Chondrocyte (in vitro differentiated cells): Measurements from ENCODE around the gene RBM20. TPM values are rescaled to one million over a fixed set of nuclear protein-coding genes. Genes with fewer than 3 reads are reported as not detected.

Source experiments
- DNase-seq: peaks from one replicate; pipeline ENCODE4 v3.0.0; 2021; ENCODE audit warnings: mixed read lengths, low spot score
- H3K27ac Mint-ChIP-seq: one replicate; pipeline ENCODE4 v1.8.0; 2021; ENCODE audit warnings: mild to moderate bottlenecking, moderate library complexity, mixed read lengths; ENCODE audit not compliant: unreplicated experiment
- H3K27me3 Mint-ChIP-seq: 2 replicates; pipeline ENCODE4 v1.8.0; 2021; ENCODE audit warnings: low read depth, mixed read lengths
- H3K36me3 Mint-ChIP-seq: 2 replicates; pipeline ENCODE4 v1.8.0; 2021; ENCODE audit warnings: low read depth, mixed read lengths
- H3K4me1 Mint-ChIP-seq: 2 replicates; pipeline ENCODE4 v1.8.0; 2021; ENCODE audit warnings: low read depth, mild to moderate bottlenecking, mixed read lengths
- H3K4me3 Mint-ChIP-seq: one replicate; pipeline ENCODE4 v1.8.0; 2021; ENCODE audit warnings: mild to moderate bottlenecking, moderate library complexity, mixed read lengths; ENCODE audit not compliant: unreplicated experiment
- H3K9me3 Mint-ChIP-seq: 2 replicates; pipeline ENCODE4 v1.8.0; 2021; ENCODE audit warnings: low read depth, mixed read lengths
- total RNA-seq: library from RNA; stranded (reverse); gene quantifications from 3 replicates; pipeline ENCODE4 v1.2.1, GENCODE V29; 2021
- TF ChIP-seq, protein P1 (sequence below): fragments of 200-600 bp; sonication (generic); IDR thresholded peaks from 2 replicates; pipeline ENCODE4 v1.5.0; 2021; ENCODE audit warnings: antibody characterized with exemption, mild to moderate bottlenecking, moderate library complexity

The RBM20 gene
- total RNA-seq, 1 donor from 2014 or later, result 3.6 TPM

DNA sequence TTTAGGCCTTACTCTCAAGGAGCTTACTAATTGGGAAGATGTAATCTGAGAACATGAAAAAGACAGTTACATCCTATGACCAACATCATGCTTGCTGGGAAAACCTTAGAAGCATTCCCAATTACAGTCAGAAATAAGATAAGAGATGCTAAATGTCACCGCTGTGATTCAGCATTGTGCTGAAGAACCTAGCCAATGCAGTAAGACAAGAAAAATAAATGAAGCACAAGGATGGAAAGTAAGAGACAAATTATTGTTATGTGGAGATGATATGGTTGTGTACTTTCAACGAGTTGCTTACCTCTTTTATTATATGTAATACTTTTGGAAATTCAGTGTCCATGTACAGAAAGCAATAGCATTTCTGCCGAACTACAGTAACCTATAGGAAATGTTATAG, 104.8 kb downstream of the RBM20 start:
- Mint-ChIP-seq H3K4me3 (no peak overlapping the region), H3K9me3 (peaks cover 11% of the 10 kb centered on the region), H3K36me3 (peaks cover 3% of the 10 kb centered on the region), H3K27me3 (no peaks in the 10 kb centered on the region), H3K27ac (peak overlapping the region; percentile 82), H3K4me1 (peaks cover 32% of the 10 kb centered on the region)
- TF ChIP-seq, protein P1, sequence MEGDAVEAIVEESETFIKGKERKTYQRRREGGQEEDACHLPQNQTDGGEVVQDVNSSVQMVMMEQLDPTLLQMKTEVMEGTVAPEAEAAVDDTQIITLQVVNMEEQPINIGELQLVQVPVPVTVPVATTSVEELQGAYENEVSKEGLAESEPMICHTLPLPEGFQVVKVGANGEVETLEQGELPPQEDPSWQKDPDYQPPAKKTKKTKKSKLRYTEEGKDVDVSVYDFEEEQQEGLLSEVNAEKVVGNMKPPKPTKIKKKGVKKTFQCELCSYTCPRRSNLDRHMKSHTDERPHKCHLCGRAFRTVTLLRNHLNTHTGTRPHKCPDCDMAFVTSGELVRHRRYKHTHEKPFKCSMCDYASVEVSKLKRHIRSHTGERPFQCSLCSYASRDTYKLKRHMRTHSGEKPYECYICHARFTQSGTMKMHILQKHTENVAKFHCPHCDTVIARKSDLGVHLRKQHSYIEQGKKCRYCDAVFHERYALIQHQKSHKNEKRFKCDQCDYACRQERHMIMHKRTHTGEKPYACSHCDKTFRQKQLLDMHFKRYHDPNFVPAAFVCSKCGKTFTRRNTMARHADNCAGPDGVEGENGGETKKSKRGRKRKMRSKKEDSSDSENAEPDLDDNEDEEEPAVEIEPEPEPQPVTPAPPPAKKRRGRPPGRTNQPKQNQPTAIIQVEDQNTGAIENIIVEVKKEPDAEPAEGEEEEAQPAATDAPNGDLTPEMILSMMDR, result no peak
- DNase-seq, result no peak

DNA sequence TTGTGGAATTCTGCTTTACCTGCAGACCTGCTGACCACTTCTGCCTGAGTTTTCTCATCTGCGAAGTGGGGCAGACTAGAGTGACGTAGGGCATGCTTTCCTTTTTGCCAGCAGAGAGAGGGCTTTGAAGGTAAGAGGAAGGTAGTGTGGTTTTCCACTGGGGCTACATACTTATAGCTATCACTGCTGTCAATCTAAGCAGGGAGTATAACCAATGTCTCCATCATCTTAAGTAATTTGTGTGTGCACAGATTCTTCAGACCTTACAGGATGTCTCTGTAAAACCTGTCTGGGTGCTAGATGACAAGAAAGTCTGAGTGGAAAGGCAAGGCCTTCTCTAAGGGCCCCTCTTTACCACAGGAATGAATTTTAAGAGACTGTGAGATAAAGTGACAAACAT, 106.8 kb downstream of the RBM20 start:
- TF ChIP-seq, protein P1, result no peak
- Mint-ChIP-seq H3K4me1 (peaks cover 32% of the 10 kb centered on the region), H3K9me3 (peaks cover 15% of the 10 kb centered on the region), H3K4me3 (no peak overlapping the region), H3K27ac (no peak overlapping the region), H3K36me3 (peaks cover 6% of the 10 kb centered on the region), H3K27me3 (no peaks in the 10 kb centered on the region)
- DNase-seq, result no peak

DNA sequence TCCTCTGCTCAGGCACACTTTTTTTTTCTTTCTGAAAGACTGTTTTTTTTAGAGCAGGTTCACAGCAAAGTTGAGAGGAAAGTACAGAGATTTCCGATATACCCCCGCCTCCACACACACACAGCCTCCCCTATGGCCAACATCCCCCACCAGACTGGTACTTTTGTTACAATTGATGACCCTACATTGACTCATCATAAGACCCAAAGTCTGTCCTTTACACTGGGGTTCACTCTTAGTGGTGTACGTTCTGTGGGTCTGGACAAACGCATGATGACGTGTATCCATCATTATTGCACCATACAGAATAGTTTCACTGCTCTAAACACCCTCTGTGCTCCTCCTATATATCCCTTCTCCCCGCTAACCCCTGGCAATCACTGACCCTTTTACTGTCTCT, 107.7 kb downstream of the RBM20 start:
- H3K4me1 Mint-ChIP-seq, result peaks cover 30% of the 10 kb centered on the region
- H3K27me3 Mint-ChIP-seq, result no peaks in the 10 kb centered on the region
- peaks cover 8% of the 10 kb centered on the region for H3K36me3 Mint-ChIP-seq
- TF ChIP-seq, protein P1, result no peak
- H3K9me3 Mint-ChIP-seq, result peaks cover 15% of the 10 kb centered on the region
- no peak overlapping the region for H3K4me3 Mint-ChIP-seq
- no peak for DNase-seq
- H3K27ac Mint-ChIP-seq, result no peak overlapping the region

DNA sequence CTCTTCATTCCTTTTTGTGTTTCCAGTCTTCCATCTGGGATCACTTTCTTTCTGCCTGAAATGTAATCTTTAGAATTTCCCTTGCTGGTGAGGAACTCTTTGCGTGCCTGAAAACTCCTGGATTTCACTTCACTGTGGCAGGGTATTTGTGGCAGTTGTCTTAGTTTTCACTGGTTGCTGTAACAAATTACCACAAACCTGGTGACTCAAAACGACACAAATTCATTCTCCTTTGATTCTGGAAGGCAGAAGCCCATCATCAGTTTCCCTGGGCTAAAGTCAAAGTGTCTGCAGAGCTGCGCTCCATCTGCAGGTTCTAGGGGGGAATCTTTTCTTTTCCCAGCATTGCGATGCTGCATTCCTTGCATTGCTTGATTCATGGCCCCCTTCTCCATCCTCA, 109.3 kb downstream of the RBM20 start:
- Mint-ChIP-seq H3K36me3 (peaks cover 8% of the 10 kb centered on the region), H3K4me1 (peaks cover 18% of the 10 kb centered on the region), H3K27me3 (no peaks in the 10 kb centered on the region), H3K4me3 (no peak overlapping the region), H3K9me3 (peaks cover 15% of the 10 kb centered on the region), H3K27ac (no peak overlapping the region)
- TF ChIP-seq, protein P1, result no peak
- no peak for DNase-seq

DNA sequence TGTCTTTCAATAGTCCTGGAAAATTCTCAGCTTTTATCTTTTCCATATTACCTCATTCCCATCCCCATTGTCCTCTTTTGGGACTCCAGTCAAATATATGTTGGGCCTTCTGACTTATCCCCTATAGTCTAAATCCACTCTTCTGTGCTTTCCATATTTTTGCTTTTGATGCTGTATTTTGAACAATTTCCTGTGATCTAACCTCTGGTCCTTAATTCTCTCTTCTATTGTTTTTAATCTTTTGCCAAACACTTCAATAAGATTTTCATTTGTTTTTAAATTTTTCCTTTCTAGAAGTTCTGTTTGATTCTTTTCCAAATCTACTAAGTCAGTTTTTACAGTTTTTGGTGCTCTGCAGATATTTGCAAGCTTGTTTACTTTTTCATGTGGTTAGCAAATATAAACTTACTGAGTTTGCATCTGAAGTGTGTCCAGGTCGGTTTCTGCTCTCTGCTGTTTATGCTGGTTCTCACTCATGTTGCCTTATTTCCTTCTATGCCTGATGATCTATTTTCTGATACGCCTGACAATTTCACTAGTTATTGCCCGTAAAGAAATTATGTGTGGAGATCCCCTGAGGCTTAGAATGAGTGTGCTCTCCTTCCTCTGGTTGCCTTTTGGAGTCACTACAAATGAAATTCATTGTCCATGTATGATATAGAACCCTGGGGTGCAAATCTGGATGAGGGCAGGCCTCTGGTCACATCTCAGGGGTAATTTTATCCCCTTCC, 110.4 kb downstream of the RBM20 start:
- Mint-ChIP-seq H3K36me3 (peaks cover 5% of the 10 kb centered on the region), H3K4me1 (peaks cover 19% of the 10 kb centered on the region), H3K4me3 (no peak overlapping the region), H3K27ac (no peak overlapping the region), H3K9me3 (peaks cover 8% of the 10 kb centered on the region), H3K27me3 (no peaks in the 10 kb centered on the region)
- TF ChIP-seq, protein P1, result no peak
- no peak for DNase-seq
